HepG2 (cell line): ENCODE measurements around the gene UACA. TPM values are rescaled to one million over a fixed set of nuclear protein-coding genes. Genes with fewer than 3 reads are reported as not detected.

ENCODE experiments used
- GABPB1 ChIP-seq: IDR thresholded peaks from 2 replicates; pipeline ENCODE4 v1.6.1; 2016; ENCODE audit warnings: mild to moderate bottlenecking, missing genetic modification reagents, moderate library complexity, missing compliant biosample characterization
- MXI1 ChIP-seq: IDR thresholded peaks from 3 replicates; pipeline ENCODE4 v1.6.1; 2012; ENCODE audit warnings: low read depth, low read length, inconsistent platforms, borderline replicate concordance
- NFKBIZ ChIP-seq: IDR thresholded peaks from 2 replicates; pipeline ENCODE4 v1.6.1; 2018; ENCODE audit warnings: missing genetic modification reagents, missing compliant biosample characterization
- ONECUT2 ChIP-seq: sonication (generic); formaldehyde crosslinking; IDR thresholded peaks from 2 replicates; pipeline ENCODE4 v1.4.0; 2020; ENCODE audit warnings: missing genetic modification reagents
- ZFP36L1 ChIP-seq: sonication (generic); formaldehyde crosslinking; IDR thresholded peaks from 2 replicates; pipeline ENCODE4 v1.8.0; 2022; ENCODE audit warnings: mild to moderate bottlenecking, missing genetic modification reagents, moderate library complexity
- ZNF451 ChIP-seq: sonication (generic); formaldehyde crosslinking; IDR thresholded peaks from 2 replicates; pipeline ENCODE4 v1.5.0; 2020; ENCODE audit warnings: mild to moderate bottlenecking, missing genetic modification reagents
- ZNF746 ChIP-seq: sonication (generic); formaldehyde crosslinking; IDR thresholded peaks from 2 replicates; pipeline ENCODE4 v1.8.0; 2022; ENCODE audit warnings: mild to moderate bottlenecking, missing genetic modification reagents
- ZSCAN25 ChIP-seq: sonication (generic); formaldehyde crosslinking; IDR thresholded peaks from 2 replicates; pipeline ENCODE4 v1.8.0; 2022; ENCODE audit warnings: mild to moderate bottlenecking, missing genetic modification reagents
- polyA plus RNA-seq, 8 experiments: library from polyadenylated mRNA; depleted of rRNA in 3 of 8; stranded (reverse) in 7 of 8; unstranded in 1 of 8; fragments of >200 nt; fragmentation: Illumina TruSeq in 4 of 8; extraction: Trizol in 4 of 8; gene quantifications; 2 replicates each; pipeline versions ENCODE4 v1.2.1 to v1.2.3, GENCODE V29; 2011 to 2016; ENCODE audit warnings: low read depth in 4 of 8, missing spikeins in 1 of 8, mixed read lengths in 1 of 8; ENCODE audit not compliant: insufficient read depth in 1 of 8
- total RNA-seq, 5 experiments: library from RNA; depleted of rRNA; stranded (reverse); fragments of >200 nt; fragmentation: Illumina TruSeq; extraction: Trizol; gene quantifications; 2 replicates each; pipeline ENCODE4 v1.2.3, GENCODE V29; 2016; ENCODE audit warnings: low read depth in 1 of 5
- TF ChIP-seq, protein P1 (sequence below): sonication (generic); formaldehyde crosslinking; IDR thresholded peaks from 2 replicates; pipeline ENCODE4 v1.5.0; 2020; ENCODE audit warnings: mild to moderate bottlenecking, missing genetic modification reagents, borderline replicate concordance
- TF ChIP-seq, protein P2 (sequence below): sonication (generic); formaldehyde crosslinking; IDR thresholded peaks from 2 replicates; pipeline ENCODE4 v1.4.0; 2020; ENCODE audit warnings: missing genetic modification reagents
- TF ChIP-seq, protein P3 (sequence below): IDR thresholded peaks from 2 replicates; pipeline ENCODE4 v1.6.1; 2016; ENCODE audit warnings: low read depth, missing genetic modification reagents, missing compliant biosample characterization

UACA gene
- total and polyA plus RNA-seq, 2 of the 13 experiments (the other 11 are each of a cell fraction or from before 2014, with no cell fraction given): 17.8 to 39.2 TPM

DNA sequence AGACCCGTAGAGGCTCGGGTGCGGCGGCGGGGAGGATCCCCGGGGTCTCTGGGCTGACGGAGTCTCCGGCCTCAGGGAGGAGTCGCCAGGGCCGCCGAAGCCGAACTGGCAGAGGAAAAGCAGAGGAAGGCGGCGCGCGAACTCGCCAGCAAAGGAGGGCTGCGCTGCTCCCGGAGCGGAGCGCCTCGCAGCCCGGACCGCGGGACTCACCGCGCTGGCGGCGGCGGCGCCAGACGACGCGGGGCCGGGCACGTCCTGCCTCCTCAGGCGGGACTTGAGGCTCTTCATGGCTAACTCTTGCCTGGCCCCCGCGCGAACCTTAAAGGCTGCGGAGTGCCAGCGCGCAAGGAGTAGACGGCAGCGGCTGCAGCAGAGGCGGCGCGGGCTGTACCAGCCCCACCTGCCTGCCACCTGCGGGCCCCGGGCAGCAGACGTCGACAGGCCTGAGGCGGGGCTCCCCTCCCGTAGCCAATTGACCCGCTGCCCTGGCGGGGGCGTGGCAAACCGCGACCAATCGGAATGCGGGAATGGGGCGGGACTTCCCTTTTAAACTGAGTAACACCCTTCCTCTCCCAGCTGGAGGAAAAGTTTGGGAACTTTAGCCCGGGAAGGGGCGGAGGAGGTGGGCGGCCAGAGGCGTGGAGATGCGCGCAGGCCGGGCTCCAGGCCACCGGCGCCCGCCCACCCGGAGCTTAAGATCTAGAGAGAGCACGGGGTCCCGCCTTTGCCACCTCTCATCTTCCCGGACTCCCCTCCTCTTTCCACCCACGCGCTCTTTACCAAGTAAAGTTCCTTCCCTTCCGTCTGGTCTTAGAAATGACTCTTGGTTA is at the start of gene UACA (continued):
- TF ChIP-seq ONECUT2 (no peak), ZFP36L1 (CRISPR knock-in tag) (no peak; the same call in 1 of the 2 replicates), ZNF451 (CRISPR knock-in tag) (no peak), NFKBIZ (CRISPR knock-in tag) (no peak), GABPB1 (peak; percentile 94), ZNF746 (CRISPR knock-in tag) (no peak), MXI1 (peak; percentile 52; the same call in 1 of the 3 replicates), ZSCAN25 (no peak; the same call in 1 of the 2 replicates)
- TF ChIP-seq, protein P1, sequence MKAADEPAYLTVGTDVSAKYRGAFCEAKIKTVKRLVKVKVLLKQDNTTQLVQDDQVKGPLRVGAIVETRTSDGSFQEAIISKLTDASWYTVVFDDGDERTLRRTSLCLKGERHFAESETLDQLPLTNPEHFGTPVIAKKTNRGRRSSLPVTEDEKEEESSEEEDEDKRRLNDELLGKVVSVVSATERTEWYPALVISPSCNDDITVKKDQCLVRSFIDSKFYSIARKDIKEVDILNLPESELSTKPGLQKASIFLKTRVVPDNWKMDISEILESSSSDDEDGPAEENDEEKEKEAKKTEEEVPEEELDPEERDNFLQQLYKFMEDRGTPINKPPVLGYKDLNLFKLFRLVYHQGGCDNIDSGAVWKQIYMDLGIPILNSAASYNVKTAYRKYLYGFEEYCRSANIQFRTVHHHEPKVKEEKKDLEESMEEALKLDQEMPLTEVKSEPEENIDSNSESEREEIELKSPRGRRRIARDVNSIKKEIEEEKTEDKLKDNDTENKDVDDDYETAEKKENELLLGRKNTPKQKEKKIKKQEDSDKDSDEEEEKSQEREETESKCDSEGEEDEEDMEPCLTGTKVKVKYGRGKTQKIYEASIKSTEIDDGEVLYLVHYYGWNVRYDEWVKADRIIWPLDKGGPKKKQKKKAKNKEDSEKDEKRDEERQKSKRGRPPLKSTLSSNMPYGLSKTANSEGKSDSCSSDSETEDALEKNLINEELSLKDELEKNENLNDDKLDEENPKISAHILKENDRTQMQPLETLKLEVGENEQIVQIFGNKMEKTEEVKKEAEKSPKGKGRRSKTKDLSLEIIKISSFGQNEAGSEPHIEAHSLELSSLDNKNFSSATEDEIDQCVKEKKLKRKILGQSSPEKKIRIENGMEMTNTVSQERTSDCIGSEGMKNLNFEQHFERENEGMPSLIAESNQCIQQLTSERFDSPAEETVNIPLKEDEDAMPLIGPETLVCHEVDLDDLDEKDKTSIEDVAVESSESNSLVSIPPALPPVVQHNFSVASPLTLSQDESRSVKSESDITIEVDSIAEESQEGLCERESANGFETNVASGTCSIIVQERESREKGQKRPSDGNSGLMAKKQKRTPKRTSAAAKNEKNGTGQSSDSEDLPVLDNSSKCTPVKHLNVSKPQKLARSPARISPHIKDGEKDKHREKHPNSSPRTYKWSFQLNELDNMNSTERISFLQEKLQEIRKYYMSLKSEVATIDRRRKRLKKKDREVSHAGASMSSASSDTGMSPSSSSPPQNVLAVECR (CRISPR knock-in tag): peak; percentile 80; the same call in 1 of the 2 replicates
- TF ChIP-seq, protein P2, sequence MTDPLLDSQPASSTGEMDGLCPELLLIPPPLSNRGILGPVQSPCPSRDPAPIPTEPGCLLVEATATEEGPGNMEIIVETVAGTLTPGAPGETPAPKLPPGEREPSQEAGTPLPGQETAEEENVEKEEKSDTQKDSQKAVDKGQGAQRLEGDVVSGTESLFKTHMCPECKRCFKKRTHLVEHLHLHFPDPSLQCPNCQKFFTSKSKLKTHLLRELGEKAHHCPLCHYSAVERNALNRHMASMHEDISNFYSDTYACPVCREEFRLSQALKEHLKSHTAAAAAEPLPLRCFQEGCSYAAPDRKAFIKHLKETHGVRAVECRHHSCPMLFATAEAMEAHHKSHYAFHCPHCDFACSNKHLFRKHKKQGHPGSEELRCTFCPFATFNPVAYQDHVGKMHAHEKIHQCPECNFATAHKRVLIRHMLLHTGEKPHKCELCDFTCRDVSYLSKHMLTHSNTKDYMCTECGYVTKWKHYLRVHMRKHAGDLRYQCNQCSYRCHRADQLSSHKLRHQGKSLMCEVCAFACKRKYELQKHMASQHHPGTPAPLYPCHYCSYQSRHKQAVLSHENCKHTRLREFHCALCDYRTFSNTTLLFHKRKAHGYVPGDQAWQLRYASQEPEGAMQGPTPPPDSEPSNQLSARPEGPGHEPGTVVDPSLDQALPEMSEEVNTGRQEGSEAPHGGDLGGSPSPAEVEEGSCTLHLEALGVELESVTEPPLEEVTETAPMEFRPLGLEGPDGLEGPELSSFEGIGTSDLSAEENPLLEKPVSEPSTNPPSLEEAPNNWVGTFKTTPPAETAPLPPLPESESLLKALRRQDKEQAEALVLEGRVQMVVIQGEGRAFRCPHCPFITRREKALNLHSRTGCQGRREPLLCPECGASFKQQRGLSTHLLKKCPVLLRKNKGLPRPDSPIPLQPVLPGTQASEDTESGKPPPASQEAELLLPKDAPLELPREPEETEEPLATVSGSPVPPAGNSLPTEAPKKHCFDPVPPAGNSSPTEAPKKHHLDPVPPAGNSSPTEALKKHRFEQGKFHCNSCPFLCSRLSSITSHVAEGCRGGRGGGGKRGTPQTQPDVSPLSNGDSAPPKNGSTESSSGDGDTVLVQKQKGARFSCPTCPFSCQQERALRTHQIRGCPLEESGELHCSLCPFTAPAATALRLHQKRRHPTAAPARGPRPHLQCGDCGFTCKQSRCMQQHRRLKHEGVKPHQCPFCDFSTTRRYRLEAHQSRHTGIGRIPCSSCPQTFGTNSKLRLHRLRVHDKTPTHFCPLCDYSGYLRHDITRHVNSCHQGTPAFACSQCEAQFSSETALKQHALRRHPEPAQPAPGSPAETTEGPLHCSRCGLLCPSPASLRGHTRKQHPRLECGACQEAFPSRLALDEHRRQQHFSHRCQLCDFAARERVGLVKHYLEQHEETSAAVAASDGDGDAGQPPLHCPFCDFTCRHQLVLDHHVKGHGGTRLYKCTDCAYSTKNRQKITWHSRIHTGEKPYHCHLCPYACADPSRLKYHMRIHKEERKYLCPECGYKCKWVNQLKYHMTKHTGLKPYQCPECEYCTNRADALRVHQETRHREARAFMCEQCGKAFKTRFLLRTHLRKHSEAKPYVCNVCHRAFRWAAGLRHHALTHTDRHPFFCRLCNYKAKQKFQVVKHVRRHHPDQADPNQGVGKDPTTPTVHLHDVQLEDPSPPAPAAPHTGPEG (CRISPR knock-in tag): no peak; the same call in 1 of the 2 replicates
- TF ChIP-seq, protein P3, sequence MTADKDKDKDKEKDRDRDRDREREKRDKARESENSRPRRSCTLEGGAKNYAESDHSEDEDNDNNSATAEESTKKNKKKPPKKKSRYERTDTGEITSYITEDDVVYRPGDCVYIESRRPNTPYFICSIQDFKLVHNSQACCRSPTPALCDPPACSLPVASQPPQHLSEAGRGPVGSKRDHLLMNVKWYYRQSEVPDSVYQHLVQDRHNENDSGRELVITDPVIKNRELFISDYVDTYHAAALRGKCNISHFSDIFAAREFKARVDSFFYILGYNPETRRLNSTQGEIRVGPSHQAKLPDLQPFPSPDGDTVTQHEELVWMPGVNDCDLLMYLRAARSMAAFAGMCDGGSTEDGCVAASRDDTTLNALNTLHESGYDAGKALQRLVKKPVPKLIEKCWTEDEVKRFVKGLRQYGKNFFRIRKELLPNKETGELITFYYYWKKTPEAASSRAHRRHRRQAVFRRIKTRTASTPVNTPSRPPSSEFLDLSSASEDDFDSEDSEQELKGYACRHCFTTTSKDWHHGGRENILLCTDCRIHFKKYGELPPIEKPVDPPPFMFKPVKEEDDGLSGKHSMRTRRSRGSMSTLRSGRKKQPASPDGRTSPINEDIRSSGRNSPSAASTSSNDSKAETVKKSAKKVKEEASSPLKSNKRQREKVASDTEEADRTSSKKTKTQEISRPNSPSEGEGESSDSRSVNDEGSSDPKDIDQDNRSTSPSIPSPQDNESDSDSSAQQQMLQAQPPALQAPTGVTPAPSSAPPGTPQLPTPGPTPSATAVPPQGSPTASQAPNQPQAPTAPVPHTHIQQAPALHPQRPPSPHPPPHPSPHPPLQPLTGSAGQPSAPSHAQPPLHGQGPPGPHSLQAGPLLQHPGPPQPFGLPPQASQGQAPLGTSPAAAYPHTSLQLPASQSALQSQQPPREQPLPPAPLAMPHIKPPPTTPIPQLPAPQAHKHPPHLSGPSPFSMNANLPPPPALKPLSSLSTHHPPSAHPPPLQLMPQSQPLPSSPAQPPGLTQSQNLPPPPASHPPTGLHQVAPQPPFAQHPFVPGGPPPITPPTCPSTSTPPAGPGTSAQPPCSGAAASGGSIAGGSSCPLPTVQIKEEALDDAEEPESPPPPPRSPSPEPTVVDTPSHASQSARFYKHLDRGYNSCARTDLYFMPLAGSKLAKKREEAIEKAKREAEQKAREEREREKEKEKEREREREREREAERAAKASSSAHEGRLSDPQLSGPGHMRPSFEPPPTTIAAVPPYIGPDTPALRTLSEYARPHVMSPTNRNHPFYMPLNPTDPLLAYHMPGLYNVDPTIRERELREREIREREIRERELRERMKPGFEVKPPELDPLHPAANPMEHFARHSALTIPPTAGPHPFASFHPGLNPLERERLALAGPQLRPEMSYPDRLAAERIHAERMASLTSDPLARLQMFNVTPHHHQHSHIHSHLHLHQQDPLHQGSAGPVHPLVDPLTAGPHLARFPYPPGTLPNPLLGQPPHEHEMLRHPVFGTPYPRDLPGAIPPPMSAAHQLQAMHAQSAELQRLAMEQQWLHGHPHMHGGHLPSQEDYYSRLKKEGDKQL (CRISPR knock-in tag): no peak
